Mesothelial cell of epicardium (in vitro differentiated cells): ENCODE results near the gene TTR. TPM values are rescaled to one million over a fixed set of nuclear protein-coding genes. Genes with fewer than 3 reads are reported as not detected.

Experiments
- DNase-seq, 2 experiments: peaks; one replicate each; pipeline ENCODE4 v3.0.0; 2021; ENCODE audit warnings: low spot score in 2 of 2; ENCODE audit not compliant: unreplicated experiment in 2 of 2
- H3K27ac Mint-ChIP-seq: 2 replicates; pipeline ENCODE4 v1.8.0; 2021; ENCODE audit warnings: mixed read lengths
- H3K27me3 Mint-ChIP-seq: 2 replicates; pipeline ENCODE4 v1.8.0; 2021; ENCODE audit warnings: low read depth, mixed read lengths
- H3K36me3 Mint-ChIP-seq: 2 replicates; pipeline ENCODE4 v1.8.0; 2021; ENCODE audit warnings: mixed read lengths
- H3K4me1 Mint-ChIP-seq: 2 replicates; pipeline ENCODE4 v1.8.0; 2021; ENCODE audit warnings: mixed read lengths
- H3K4me3 Mint-ChIP-seq: 2 replicates; pipeline ENCODE4 v1.8.0; 2021; ENCODE audit warnings: mild to moderate bottlenecking, moderate library complexity, mixed read lengths
- H3K9me3 Mint-ChIP-seq: 2 replicates; pipeline ENCODE4 v1.8.0; 2021; ENCODE audit warnings: mixed read lengths
- total RNA-seq: library from RNA; stranded (reverse); gene quantifications from 3 replicates; pipeline ENCODE4 v1.2.1, GENCODE V29; 2021
- TF ChIP-seq, protein P1 (sequence below): fragments of 200-600 bp; sonication (generic); IDR thresholded peaks from one replicate; pipeline ENCODE4 v1.5.0; 2021; ENCODE audit warnings: antibody characterized with exemption; ENCODE audit not compliant: unreplicated experiment

TTR gene
- total RNA-seq, 1 donor from 2014 or later: not detected

- Mint-ChIP-seq H3K36me3 (peaks cover 11% of the 10 kb centered on the region), H3K27ac (peak overlapping the region; percentile 84), H3K9me3 (no peaks in the 10 kb centered on the region), H3K27me3 (no peaks in the 10 kb centered on the region), H3K4me3 (no peak overlapping the region), H3K4me1 (peaks cover 48% of the 10 kb centered on the region)
- TF ChIP-seq, protein P1, sequence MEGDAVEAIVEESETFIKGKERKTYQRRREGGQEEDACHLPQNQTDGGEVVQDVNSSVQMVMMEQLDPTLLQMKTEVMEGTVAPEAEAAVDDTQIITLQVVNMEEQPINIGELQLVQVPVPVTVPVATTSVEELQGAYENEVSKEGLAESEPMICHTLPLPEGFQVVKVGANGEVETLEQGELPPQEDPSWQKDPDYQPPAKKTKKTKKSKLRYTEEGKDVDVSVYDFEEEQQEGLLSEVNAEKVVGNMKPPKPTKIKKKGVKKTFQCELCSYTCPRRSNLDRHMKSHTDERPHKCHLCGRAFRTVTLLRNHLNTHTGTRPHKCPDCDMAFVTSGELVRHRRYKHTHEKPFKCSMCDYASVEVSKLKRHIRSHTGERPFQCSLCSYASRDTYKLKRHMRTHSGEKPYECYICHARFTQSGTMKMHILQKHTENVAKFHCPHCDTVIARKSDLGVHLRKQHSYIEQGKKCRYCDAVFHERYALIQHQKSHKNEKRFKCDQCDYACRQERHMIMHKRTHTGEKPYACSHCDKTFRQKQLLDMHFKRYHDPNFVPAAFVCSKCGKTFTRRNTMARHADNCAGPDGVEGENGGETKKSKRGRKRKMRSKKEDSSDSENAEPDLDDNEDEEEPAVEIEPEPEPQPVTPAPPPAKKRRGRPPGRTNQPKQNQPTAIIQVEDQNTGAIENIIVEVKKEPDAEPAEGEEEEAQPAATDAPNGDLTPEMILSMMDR: no peak
- DNase-seq: no peak
These were observed 54.9 kb downstream of the TTR start for GRCh38 chr18:31646332-31647126.

GRCh38 chr18:31647127-31647753 is 55.6 kb downstream of the TTR start:
- H3K27ac Mint-ChIP-seq: peak overlapping the region; percentile 27
- H3K36me3 Mint-ChIP-seq: peaks cover 7% of the 10 kb centered on the region
- H3K9me3 Mint-ChIP-seq: no peaks in the 10 kb centered on the region
- H3K4me3 Mint-ChIP-seq: no peak overlapping the region
- H3K27me3 Mint-ChIP-seq: no peaks in the 10 kb centered on the region
- peaks cover 53% of the 10 kb centered on the region for H3K4me1 Mint-ChIP-seq
- DNase-seq: no peak
- TF ChIP-seq, protein P1: no peak

Other genes with a start within 250 kb of the TTR start
- 0.07 to 0.09 TPM (median 0.09 TPM) in 3 replicates for gene DSG4, start 215.1 kb upstream of the TTR start, total RNA-seq
- 0.09 to 0.16 TPM (median 0.13 TPM) in 3 replicates for gene DSG3, start 144.1 kb upstream of the TTR start, total RNA-seq
- gene DSG2, start 93.7 kb upstream of the TTR start, total RNA-seq: 98.0 to 102 TPM (median 98.4 TPM) in 3 replicates
- gene B4GALT6, start 92.7 kb downstream of the TTR start, total RNA-seq: 42.0 to 49.9 TPM (median 46.3 TPM) in 3 replicates
- not detected in 3 replicates for gene SLC25A52, start 169.0 kb downstream of the TTR start, total RNA-seq